Type B pancreatic cell (in vitro differentiated cells): ENCODE data around the gene GSTK1. TPM values are rescaled to one million over a fixed set of nuclear protein-coding genes. Genes with fewer than 3 reads are reported as not detected.

Source experiments
- DNase-seq: peaks from one replicate; pipeline ENCODE4 v3.0.0; 2021; ENCODE audit warnings: mixed read lengths; ENCODE audit not compliant: unreplicated experiment; ENCODE audit errors: extremely low spot score
- H3K27ac Mint-ChIP-seq: 2 replicates; pipeline ENCODE4 v1.8.0; 2021; ENCODE audit warnings: mild to moderate bottlenecking, mixed read lengths
- H3K27me3 Mint-ChIP-seq: 2 replicates; pipeline ENCODE4 v1.8.0; 2021; ENCODE audit warnings: mixed read lengths
- H3K36me3 Mint-ChIP-seq: 2 replicates; pipeline ENCODE4 v1.8.0; 2021; ENCODE audit warnings: mixed read lengths
- H3K4me1 Mint-ChIP-seq: one replicate; pipeline ENCODE4 v1.8.0; 2021; ENCODE audit warnings: mixed read lengths; ENCODE audit not compliant: unreplicated experiment
- H3K4me3 Mint-ChIP-seq: 2 replicates; pipeline ENCODE4 v1.8.0; 2021; ENCODE audit warnings: mild to moderate bottlenecking, mixed read lengths
- H3K9me3 Mint-ChIP-seq: 2 replicates; pipeline ENCODE4 v1.8.0; 2021; ENCODE audit warnings: mixed read lengths
- CTCF ChIP-seq: fragments of 200-600 bp; sonication (generic); conservative IDR thresholded peaks from 2 replicates; pipeline ENCODE4 v1.5.0; 2021; ENCODE audit warnings: antibody characterized with exemption, mild to moderate bottlenecking
- total RNA-seq: library from RNA; stranded (reverse); gene quantifications from 2 replicates; pipeline ENCODE4 v1.2.1, GENCODE V29; 2021; ENCODE audit warnings: low replicate concordance

The GSTK1 gene
- total RNA-seq, 1 donor from 2014 or later = 110 TPM

GRCh38 chr7:143290293-143290692 lies 27.1 kb downstream of the GSTK1 start:
- no peak for TF ChIP-seq CTCF
- H3K27me3 Mint-ChIP-seq = no peaks in the 10 kb centered on the region
- peaks cover 5% of the 10 kb centered on the region for H3K9me3 Mint-ChIP-seq
- H3K27ac Mint-ChIP-seq = no peak overlapping the region
- H3K36me3 Mint-ChIP-seq = peaks cover 30% of the 10 kb centered on the region
- no peak for DNase-seq
- H3K4me3 Mint-ChIP-seq = peak overlapping the region; percentile 97
- peaks cover 21% of the 10 kb centered on the region for H3K4me1 Mint-ChIP-seq

- Mint-ChIP-seq H3K27me3 (no peaks in the 10 kb centered on the region), H3K4me1 (peaks cover 28% of the 10 kb centered on the region), H3K36me3 (peaks cover 39% of the 10 kb centered on the region), H3K27ac (no peak overlapping the region), H3K4me3 (no peak overlapping the region), H3K9me3 (peaks cover 1% of the 10 kb centered on the region)
- no peak for TF ChIP-seq CTCF
- DNase-seq = no peak
Measured at GRCh38 chr7:143292876-143293275, 29.6 kb downstream of the GSTK1 start.

- DNase-seq = no peak
- Mint-ChIP-seq H3K4me1 (peaks cover 14% of the 10 kb centered on the region), H3K4me3 (no peak overlapping the region), H3K36me3 (peaks cover 55% of the 10 kb centered on the region), H3K27ac (no peak overlapping the region), H3K9me3 (no peaks in the 10 kb centered on the region), H3K27me3 (no peaks in the 10 kb centered on the region)
- TF ChIP-seq CTCF = no peak
Measured at GRCh38 chr7:143295870-143296269, 32.6 kb downstream of the GSTK1 start.

GRCh38 chr7:143296686-143297085 lies 33.4 kb downstream of the GSTK1 start:
- Mint-ChIP-seq H3K9me3 (no peaks in the 10 kb centered on the region), H3K4me3 (no peak overlapping the region), H3K27ac (no peak overlapping the region), H3K4me1 (peaks cover 14% of the 10 kb centered on the region), H3K36me3 (peaks cover 54% of the 10 kb centered on the region), H3K27me3 (no peaks in the 10 kb centered on the region)
- no peak for TF ChIP-seq CTCF
- no peak for DNase-seq

GRCh38 chr7:143299346-143299745 lies 36.1 kb downstream of the GSTK1 start:
- peaks cover 47% of the 10 kb centered on the region for H3K36me3 Mint-ChIP-seq
- no peak overlapping the region for H3K4me3 Mint-ChIP-seq
- no peak for DNase-seq

More at GRCh38 chr7:143299346-143299745, 36.1 kb downstream of the GSTK1 start:
- peaks cover 13% of the 10 kb centered on the region for H3K4me1 Mint-ChIP-seq
- TF ChIP-seq CTCF = no peak
- no peaks in the 10 kb centered on the region for H3K27me3 Mint-ChIP-seq
- H3K27ac Mint-ChIP-seq = no peak overlapping the region
- H3K9me3 Mint-ChIP-seq = no peaks in the 10 kb centered on the region
